Activated gamma-delta T cell treated with Interleukin-2 at 50 U/mL for 16 hours (primary cell): ENCODE data around the gene F11.
"Not testable (repeated sequence)": the region's sequence is repeated elsewhere in the genome, so short reads cannot be mapped to it uniquely, and the experiment has no call there.

Experiments used
- DNase-seq: peaks from one replicate; pipeline ENCODE4 v3.0.0-alpha.2; 2020

F11 gene

DNA sequence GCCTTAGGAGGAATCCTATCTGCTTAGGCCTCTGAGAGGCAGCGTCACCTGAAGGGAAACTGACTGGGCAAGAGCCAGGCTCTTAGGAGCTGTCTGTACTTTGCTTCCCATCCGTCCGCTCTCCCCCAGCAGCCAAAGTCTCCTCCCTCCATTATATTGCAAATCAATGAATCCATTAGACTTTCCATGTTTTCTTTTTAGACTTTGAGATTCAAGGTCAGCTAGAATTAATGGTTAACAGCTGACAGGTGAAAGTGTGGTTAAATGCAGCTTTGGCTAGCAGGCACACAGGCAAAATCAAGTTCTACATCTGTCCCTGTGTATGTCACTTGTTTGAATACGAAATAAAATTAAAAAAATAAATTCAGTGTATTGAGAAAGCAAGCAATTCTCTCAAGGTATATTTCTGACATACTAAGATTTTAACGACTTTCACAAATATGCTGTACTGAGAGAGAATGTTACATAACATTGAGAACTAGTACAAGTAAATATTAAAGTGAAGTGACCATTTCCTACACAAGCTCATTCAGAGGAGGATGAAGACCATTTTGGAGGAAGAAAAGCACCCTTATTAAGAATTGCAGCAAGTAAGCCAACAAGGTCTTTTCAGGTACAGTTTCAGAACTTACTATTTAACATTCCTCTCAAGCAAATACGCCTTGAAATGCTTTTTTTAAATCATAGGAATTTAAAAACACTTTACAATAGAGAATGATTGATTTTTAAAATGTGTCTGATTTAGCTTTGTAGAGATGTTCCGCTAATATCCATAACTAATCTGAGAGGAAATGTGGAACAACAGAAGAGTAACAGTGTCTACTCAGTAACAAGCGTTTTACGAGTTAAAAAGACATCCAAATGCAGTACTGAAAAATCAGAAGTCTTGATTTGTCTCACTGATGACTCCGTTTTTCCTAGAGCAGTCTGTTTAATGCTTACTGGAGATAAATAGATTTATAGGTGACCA is at the start of gene F11:
Gene F11 (plus strand): TSS at position 507 of the 970 bp plus-strand sequence. CDS start 948 bp downstream, outside the sequence.
- no peak for DNase-seq

DNA sequence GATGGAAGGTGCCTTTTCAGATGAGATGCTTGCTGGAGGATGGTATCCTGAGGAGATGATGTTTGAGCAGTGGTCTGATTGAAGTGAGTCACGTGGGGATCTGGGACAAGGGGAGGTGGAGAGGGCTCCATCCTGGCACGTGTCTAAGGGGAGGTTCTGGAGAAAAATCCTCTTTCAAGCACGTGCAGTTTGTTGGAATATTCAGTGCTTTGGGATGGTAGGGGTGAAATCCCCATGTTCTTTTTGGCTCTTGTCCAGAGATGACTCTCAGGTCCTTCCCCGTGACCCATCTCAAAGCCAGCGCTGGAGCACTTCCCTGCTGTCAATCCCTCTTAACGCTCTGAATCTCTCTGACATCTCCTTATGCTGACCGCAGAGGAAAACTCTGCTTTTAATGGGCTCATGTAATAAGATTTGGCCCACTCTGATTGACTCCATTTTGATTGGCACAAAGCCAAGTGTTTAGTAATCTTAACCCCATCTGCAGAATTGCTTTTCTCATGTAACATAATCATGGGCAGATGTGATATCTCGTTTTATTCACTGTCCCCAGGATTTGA is 49.4 kb upstream of the F11 start:
- no peak for DNase-seq

DNA sequence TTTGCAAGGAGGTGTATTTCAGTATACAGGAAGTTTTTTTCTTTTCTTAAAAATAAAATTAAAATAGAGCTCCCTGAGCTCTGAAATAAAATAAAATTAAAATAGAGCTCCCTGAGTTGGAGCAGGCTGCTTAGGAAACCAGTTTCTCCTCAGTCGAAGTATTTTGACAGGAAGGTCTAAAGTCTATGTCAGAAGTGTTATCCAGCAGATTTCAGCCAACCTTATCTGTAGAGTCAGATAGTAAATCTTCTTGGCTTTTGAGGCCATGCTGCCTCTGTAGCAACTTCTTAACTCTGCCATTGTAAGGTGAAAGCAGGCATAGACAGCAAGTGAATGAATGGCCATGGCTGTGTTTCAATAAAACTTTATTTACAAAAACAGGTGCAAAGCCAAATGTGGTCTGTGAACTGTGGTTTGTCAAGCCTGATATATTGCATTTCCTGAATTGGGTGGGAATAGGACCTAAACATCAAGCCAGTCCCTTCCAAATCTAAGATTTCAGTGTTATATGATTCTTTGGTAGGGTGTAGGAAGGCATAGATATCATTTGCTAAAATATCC is 48.2 kb upstream of the F11 start:
- DNase-seq: no peak

- DNase-seq: no peak
Observed at GRCh38 chr4:186221624-186222023, 44.4 kb upstream of the F11 start.

DNA sequence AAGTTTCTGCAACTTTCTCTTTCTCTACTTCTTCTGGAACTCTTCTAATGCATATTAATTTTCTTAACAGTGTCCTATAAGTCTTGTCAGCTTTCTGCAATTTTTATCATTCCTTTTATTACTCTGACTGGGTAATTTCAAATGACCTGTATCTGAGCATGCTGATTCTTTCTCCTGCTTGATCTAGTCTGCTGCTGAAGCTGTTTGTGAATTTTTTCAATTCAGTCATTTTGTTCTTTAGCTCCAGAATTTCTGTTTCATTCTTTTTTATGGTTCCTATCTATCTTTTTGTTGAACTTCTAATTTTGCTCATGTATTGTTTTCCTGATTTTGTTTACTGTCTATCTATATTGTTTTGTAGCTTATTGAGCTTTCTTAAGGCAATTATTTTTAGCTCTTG is 40.1 kb upstream of the F11 start:
- no peak for DNase-seq

- DNase-seq: no peak
Observed at GRCh38 chr4:186226521-186227189, 39.3 kb upstream of the F11 start.

DNA sequence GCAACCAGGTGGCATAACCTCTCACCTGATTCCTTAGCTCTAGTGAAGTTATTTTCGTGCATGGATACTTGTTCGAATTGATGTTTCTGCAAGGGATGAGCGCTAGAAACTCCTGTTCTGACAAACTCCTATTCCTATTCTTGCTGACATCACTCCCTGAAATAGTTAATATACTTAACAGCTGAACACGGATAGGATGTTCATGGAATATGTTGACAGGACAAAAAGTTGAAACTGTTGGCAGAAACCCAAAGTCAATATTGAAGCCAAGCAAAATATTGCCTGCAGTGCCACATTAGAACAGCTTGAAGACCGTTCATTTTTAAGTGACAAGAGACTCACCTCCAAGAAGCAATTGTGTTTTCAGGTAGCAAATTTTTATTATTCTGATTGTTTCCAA is 38.8 kb upstream of the F11 start, which contains the start of gene KLKB1:
Gene KLKB1 (plus strand): TSS at position 287 of the 400 bp plus-strand sequence. CDS start 689 bp downstream, outside the sequence.
- no peak for DNase-seq

- no peak for DNase-seq
Observed at GRCh38 chr4:186227744-186228513, 38.1 kb upstream of the F11 start.

DNA sequence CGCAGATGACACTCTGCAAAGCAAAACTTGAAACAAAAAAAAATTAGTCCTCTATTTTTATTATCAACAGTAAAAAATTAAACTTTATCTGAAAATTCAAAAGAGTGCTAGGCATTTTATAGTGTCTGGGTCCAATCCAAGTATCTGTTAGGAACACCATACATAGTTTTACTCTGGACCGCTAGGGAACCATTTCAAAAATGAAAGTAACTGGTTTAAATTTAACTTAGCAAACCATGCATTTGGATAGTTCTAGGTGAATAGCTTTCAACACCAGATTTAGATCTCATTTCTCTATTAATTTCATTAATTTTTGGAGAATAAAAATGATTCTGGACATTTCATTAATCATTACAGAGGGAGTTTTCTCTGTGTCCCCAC is 37.5 kb upstream of the F11 start:
- DNase-seq: no peak

GRCh38 chr4:186234367-186234766 is 31.6 kb upstream of the F11 start:
- DNase-seq: no peak

DNA sequence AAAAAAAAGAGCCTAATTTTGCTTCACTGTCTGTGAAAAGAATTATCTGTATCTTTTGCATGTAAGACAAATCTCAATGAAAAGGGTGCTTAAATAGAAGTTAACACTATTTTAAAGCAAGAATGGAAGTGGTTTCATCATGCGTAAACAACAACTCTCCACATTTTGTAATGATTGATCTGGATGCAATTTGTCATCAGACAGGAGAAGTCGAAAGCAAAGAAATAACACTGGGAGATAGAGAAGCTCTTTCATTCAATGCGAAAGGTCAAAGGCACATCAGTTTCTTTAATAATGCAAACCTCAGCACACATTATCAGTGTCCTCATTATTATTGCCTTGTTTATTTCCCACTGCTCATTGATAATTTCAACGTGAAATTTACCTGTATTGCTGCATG is 29.9 kb upstream of the F11 start:
- DNase-seq: no peak

- DNase-seq: no peak
Observed at GRCh38 chr4:186240452-186240847, 25.5 kb upstream of the F11 start.

- DNase-seq: no peak
Observed at GRCh38 chr4:186240848-186241491, 25.0 kb upstream of the F11 start.

DNA sequence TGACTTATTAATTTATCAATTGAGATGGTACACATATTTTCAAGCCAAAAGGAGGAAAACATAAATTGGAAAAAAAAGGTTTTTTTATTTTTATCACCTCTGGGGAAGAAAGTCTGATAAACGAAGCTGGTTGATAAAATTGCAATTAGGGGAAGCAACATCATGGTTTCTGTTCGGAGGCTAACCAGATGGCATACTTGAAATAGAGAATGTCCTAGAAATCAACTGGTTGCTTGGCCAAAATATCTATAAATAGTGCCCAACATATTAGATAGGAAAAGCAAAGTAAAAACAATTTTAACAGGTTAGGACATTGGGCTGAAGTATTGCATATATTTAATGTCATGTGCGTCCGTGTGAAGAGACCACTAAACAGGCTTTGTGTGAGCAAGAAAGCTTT is 24.4 kb upstream of the F11 start:
- no peak for DNase-seq

DNA sequence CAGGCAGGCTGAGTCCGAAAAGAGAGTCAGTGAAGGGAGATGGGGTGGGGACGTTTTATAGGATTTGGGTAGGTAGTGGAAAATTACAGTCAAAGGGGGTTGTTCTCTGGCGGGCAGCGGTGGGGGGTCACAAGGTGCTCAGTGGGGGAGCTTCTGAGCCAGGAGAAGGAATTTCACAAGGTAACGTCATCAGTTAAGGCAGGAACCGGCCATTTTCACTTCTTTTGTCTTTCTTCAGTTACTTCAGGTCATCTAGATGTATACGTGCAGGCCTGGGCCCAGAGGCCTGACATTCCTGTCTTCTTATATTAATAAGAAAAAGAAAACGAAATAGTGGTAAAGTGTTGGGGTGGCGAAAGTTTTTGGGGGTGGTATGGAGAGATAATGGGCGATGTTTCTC is 24.0 kb upstream of the F11 start:
- not testable (repeated sequence) for DNase-seq

GRCh38 chr4:186243331-186243730 is 22.7 kb upstream of the F11 start:
- DNase-seq: no peak

GRCh38 chr4:186244835-186245234 is 21.2 kb upstream of the F11 start:
- no peak for DNase-seq

DNA sequence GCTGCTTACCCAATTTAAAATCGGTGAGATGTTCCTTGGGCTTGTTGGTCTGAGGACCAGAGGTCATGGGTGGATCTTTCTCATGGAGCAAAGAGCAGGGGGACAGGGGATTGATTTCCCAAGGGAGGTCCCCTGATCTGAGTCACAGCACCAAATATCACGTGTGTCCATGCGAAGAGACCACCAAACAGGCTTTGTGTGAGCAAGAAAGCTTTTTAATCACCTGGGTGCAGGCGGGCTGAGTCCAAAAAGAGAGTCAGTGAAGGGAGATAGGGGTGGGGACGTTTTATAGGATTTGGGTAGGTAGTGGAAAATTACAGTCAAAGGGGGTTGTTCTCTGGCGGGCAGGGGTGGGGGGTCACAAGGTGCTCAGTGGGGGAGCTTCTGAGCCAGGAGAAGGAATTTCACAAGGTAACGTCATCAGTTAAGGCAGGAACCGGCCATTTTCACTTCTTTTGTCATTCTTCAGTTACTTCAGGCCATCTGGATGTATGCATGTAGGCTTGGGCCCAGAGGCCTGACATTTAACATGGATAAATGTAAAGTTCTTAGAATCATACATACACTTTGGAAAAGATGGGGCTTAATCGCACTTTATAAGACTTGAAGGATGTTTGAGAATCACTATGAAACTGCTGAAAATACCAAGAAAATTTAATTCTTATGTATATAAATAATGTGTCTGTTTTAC is 18.8 kb upstream of the F11 start:
- not testable (repeated sequence) for DNase-seq

DNA sequence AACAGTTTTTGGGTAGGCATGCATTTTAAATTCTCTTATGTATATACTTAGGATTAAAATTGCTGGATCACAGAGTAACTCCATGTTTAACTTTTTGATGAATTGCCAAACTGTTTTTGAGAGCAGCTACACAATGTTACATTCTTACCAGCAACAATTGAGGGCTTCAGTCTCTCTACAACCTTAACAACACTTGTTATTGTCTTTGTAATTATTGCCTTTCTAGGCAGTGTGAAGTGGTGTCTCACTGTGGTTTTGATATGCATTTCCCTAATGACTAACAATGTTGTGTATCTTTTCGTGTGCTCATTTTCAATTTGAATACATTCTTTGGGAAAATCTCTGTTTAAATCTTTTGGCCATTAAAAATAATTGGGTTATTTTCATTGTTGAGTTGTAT is 17.3 kb upstream of the F11 start:
- DNase-seq: no peak

- DNase-seq: no peak
Observed at GRCh38 chr4:186249785-186250754, 15.9 kb upstream of the F11 start.
